KMS-11 (cell line): ENCODE measurements around the gene CALHM2.

Experiments
- H2AFZ ChIP-seq: fragments of 200-600 bp; sonication (generic); 2 replicates; pipeline ENCODE4 v1.6.1; 2016; ENCODE audit warnings: antibody characterized with exemption, mixed run types, low read depth
- H3K27ac ChIP-seq: fragments of 200-600 bp; sonication (generic); 2 replicates; pipeline ENCODE4 v1.6.1; 2016; ENCODE audit warnings: mild to moderate bottlenecking, mixed run types
- H3K27me3 ChIP-seq: fragments of 200-600 bp; sonication (generic); 2 replicates; pipeline ENCODE4 v1.6.1; 2017; ENCODE audit warnings: mild to moderate bottlenecking, low read depth, mixed run types, moderate library complexity; ENCODE audit not compliant: insufficient read depth
- H3K36me3 ChIP-seq: fragments of 200-600 bp; sonication (generic); 2 replicates; pipeline ENCODE4 v1.6.1; 2017; ENCODE audit warnings: mild to moderate bottlenecking, mixed run types; ENCODE audit not compliant: insufficient read depth
- H3K4me1 ChIP-seq: fragments of 200-600 bp; sonication (generic); 2 replicates; pipeline ENCODE4 v1.6.1; 2016; ENCODE audit warnings: mild to moderate bottlenecking, low read depth, mixed run types; ENCODE audit not compliant: poor library complexity, severe bottlenecking
- H3K4me2 ChIP-seq: fragments of 200-600 bp; sonication (generic); 2 replicates; pipeline ENCODE4 v1.7.0; 2016; ENCODE audit warnings: mild to moderate bottlenecking, mixed run types
- H3K4me3 ChIP-seq: fragments of 200-600 bp; sonication (generic); IDR thresholded peaks from 2 replicates; pipeline ENCODE4 v1.6.1; 2017; ENCODE audit warnings: low read depth, low read length, mixed read lengths; ENCODE audit not compliant: insufficient read depth
- H3K79me2 ChIP-seq: fragments of 200-600 bp; sonication (generic); 2 replicates; pipeline ENCODE4 v1.6.1; 2016; ENCODE audit warnings: low read depth, mixed run types; ENCODE audit not compliant: insufficient read depth
- H3K9ac ChIP-seq: fragments of 200-600 bp; sonication (generic); 2 replicates; pipeline ENCODE4 v1.6.1; 2016; ENCODE audit warnings: mild to moderate bottlenecking, mixed run types
- H4K20me1 ChIP-seq: fragments of 200-600 bp; sonication (generic); 2 replicates; pipeline ENCODE4 v1.6.1; 2016; ENCODE audit warnings: mild to moderate bottlenecking, mixed run types; ENCODE audit not compliant: insufficient read depth
- CTCF ChIP-seq: fragments of 200-600 bp; sonication (generic); conservative IDR thresholded peaks from 2 replicates; pipeline ENCODE4 v1.6.1; 2017; ENCODE audit warnings: low read depth, mild to moderate bottlenecking, antibody characterized with exemption, low read length, moderate library complexity, mixed read lengths

CALHM2 gene

GRCh38 chr10:103443475-103444185 is 8.5 kb downstream of the CALHM2 start:
- H3K27ac ChIP-seq = no peak overlapping the region
- H3K4me2 ChIP-seq = no peak overlapping the region
- TF ChIP-seq CTCF = no peak
- no peak overlapping the region for H3K9ac ChIP-seq
- H3K4me1 ChIP-seq = peaks cover 6% of the 10 kb centered on the region
- H3K79me2 ChIP-seq = no peaks in the 10 kb centered on the region
- peaks cover 9% of the 10 kb centered on the region; the same call in 1 of the 2 replicates for H3K36me3 ChIP-seq
- H2AFZ ChIP-seq = no peak overlapping the region
- H4K20me1 ChIP-seq = no peaks in the 10 kb centered on the region
- H3K27me3 ChIP-seq = no peaks in the 10 kb centered on the region
- no peak overlapping the region for H3K4me3 ChIP-seq

- Histone ChIP-seq H3K4me2 (no peak overlapping the region), H3K79me2 (no peaks in the 10 kb centered on the region), H2AFZ (no peak overlapping the region), H3K27me3 (no peaks in the 10 kb centered on the region), H3K27ac (no peak overlapping the region), H3K4me3 (no peak overlapping the region), H4K20me1 (no peaks in the 10 kb centered on the region), H3K36me3 (peaks cover 9% of the 10 kb centered on the region; the same call in 1 of the 2 replicates), H3K9ac (no peak overlapping the region), H3K4me1 (peaks cover 6% of the 10 kb centered on the region)
- TF ChIP-seq CTCF = no peak
These were observed 10.1 kb downstream of the CALHM2 start for GRCh38 chr10:103442031-103442461.

GRCh38 chr10:103441611-103442010 is 10.6 kb downstream of the CALHM2 start:
- H3K27ac ChIP-seq = no peak overlapping the region
- TF ChIP-seq CTCF = no peak
- H4K20me1 ChIP-seq = no peaks in the 10 kb centered on the region
- H3K4me1 ChIP-seq = peaks cover 6% of the 10 kb centered on the region
- H3K4me2 ChIP-seq = no peak overlapping the region
- no peak overlapping the region for H2AFZ ChIP-seq
- no peaks in the 10 kb centered on the region for H3K79me2 ChIP-seq
- no peak overlapping the region for H3K9ac ChIP-seq
- H3K27me3 ChIP-seq = no peaks in the 10 kb centered on the region
- H3K36me3 ChIP-seq = peaks cover 9% of the 10 kb centered on the region; the same call in 1 of the 2 replicates
- no peak overlapping the region for H3K4me3 ChIP-seq

- TF ChIP-seq CTCF = no peak
- no peaks in the 10 kb centered on the region for H3K27me3 ChIP-seq
- no peak overlapping the region for H3K4me3 ChIP-seq
- no peak overlapping the region for H3K4me2 ChIP-seq
- no peak overlapping the region for H3K9ac ChIP-seq
- no peaks in the 10 kb centered on the region for H3K79me2 ChIP-seq
- peaks cover 9% of the 10 kb centered on the region; the same call in 1 of the 2 replicates for H3K36me3 ChIP-seq
- H4K20me1 ChIP-seq = no peaks in the 10 kb centered on the region
- H2AFZ ChIP-seq = no peak overlapping the region
- peaks cover 6% of the 10 kb centered on the region for H3K4me1 ChIP-seq
- no peak overlapping the region for H3K27ac ChIP-seq
These were observed 11.0 kb downstream of the CALHM2 start for GRCh38 chr10:103441206-103441605.
